ENCODE measurements around the gene ANKRD61.
"Not testable (repeated sequence)": the region's sequence is repeated elsewhere in the genome, so short reads cannot be mapped to it uniquely, and the experiment has no call there.

The ANKRD61 gene

GRCh38 chr7:6030988-6031387 is at the start of gene ANKRD61:
Gene ANKRD61, plus strand, starts transcription at chr7:6031376. Its CDS starts 0 bp downstream, at chr7:6031376.
- no peak for DNase-seq

- DNase-seq = not testable (repeated sequence)
These were observed 44.1 kb upstream of the ANKRD61 start for GRCh38 chr7:5987061-5987460.

GRCh38 chr7:5997210-5997808 is 33.9 kb upstream of the ANKRD61 start:
- peak; percentile 85 for DNase-seq

- DNase-seq = no peak
These were observed 23.8 kb upstream of the ANKRD61 start for GRCh38 chr7:6007386-6007785.

GRCh38 chr7:6007835-6008590 is 23.2 kb upstream of the ANKRD61 start:
- not testable (repeated sequence) for DNase-seq

GRCh38 chr7:6008668-6009611 is 22.2 kb upstream of the ANKRD61 start, which contains the start of the genes AIMP2 and PMS2:
Gene AIMP2, plus strand, starts transcription at chr7:6009272. Its CDS starts 92 bp downstream, at chr7:6009364.
Gene PMS2, minus strand, starts transcription at chr7:6009049. Its CDS starts 30 bp downstream, at chr7:6009019.
- DNase-seq = peak; percentile 99

GRCh38 chr7:6010370-6010769 is 20.8 kb upstream of the ANKRD61 start:
- not testable (repeated sequence) for DNase-seq

GRCh38 chr7:6011541-6011940 is 19.6 kb upstream of the ANKRD61 start:
- DNase-seq = no peak

GRCh38 chr7:6012355-6013104 is 18.6 kb upstream of the ANKRD61 start:
- no peak for DNase-seq

- DNase-seq = peak; percentile 51
These were observed 15.1 kb upstream of the ANKRD61 start for GRCh38 chr7:6015917-6016652.

- no peak for DNase-seq
These were observed 14.6 kb upstream of the ANKRD61 start for GRCh38 chr7:6016653-6016966.

GRCh38 chr7:6020371-6021286 is 10.5 kb upstream of the ANKRD61 start:
- no peak for DNase-seq

- DNase-seq = peak; percentile 77
These were observed 8.5 kb upstream of the ANKRD61 start for GRCh38 chr7:6022707-6023106.

GRCh38 chr7:6023974-6024435 is 7.2 kb upstream of the ANKRD61 start:
- DNase-seq = peak; percentile 97

- peak; percentile 90 for DNase-seq
These were observed 5.0 kb upstream of the ANKRD61 start for GRCh38 chr7:6026011-6026819.

GRCh38 chr7:6026820-6027311 is 4.3 kb upstream of the ANKRD61 start:
- DNase-seq = peak; percentile 55

GRCh38 chr7:6027806-6028365 is 3.3 kb upstream of the ANKRD61 start:
- no peak for DNase-seq

GRCh38 chr7:6028563-6028962 is 2.6 kb upstream of the ANKRD61 start:
- no peak for DNase-seq

- no peak for DNase-seq
These were observed 391 bp downstream of the ANKRD61 start for GRCh38 chr7:6031567-6031966.
